Neuronal stem cell (in vitro differentiated cells): ENCODE results near the gene MAGI1.

ENCODE experiments used
- DNase-seq: peaks from one replicate; pipeline ENCODE4 v3.0.0-alpha.2; 2013; ENCODE audit warnings: low spot score
- H2AFZ ChIP-seq: one replicate; pipeline ENCODE4 v1.6.1; 2013; ENCODE audit warnings: mild to moderate bottlenecking, low read length, inconsistent platforms
- H2AK5ac ChIP-seq: 2 replicates; pipeline ENCODE4 v1.6.1; 2013; ENCODE audit warnings: low read depth, mild to moderate bottlenecking, inconsistent platforms, low read length, moderate library complexity, mixed read lengths
- H2BK120ac ChIP-seq: 2 replicates; pipeline ENCODE4 v1.6.1; 2013; ENCODE audit warnings: low read depth, mild to moderate bottlenecking, inconsistent platforms, low read length, moderate library complexity, mixed read lengths
- H2BK12ac ChIP-seq: one replicate; pipeline ENCODE4 v1.6.1; 2013; ENCODE audit warnings: low read length, inconsistent platforms
- H2BK15ac ChIP-seq: 2 replicates; pipeline ENCODE4 v1.6.1; 2013; ENCODE audit warnings: mild to moderate bottlenecking, low read length, inconsistent platforms, mixed read lengths
- H2BK5ac ChIP-seq: one replicate; pipeline ENCODE4 v1.6.1; 2013; ENCODE audit warnings: inconsistent platforms, mild to moderate bottlenecking, low read length, moderate library complexity
- H3K14ac ChIP-seq: one replicate; pipeline ENCODE4 v1.6.1; 2013; ENCODE audit warnings: low read length, inconsistent platforms
- H3K18ac ChIP-seq: 2 replicates; pipeline ENCODE4 v1.6.1; 2013; ENCODE audit warnings: low read length, inconsistent platforms
- H3K23ac ChIP-seq: 2 replicates; pipeline ENCODE4 v1.6.1; 2013; ENCODE audit warnings: low read depth, mild to moderate bottlenecking, mixed read lengths, low read length, inconsistent platforms; ENCODE audit not compliant: poor library complexity
- H3K27ac ChIP-seq: replicated peaks from 3 replicates; pipeline ENCODE4 v1.5.1; 2013; ENCODE audit warnings: low read length, inconsistent platforms
- H3K27me3 ChIP-seq, 3 experiments: 2 replicates each; pipeline ENCODE4 v1.6.1; 2013; ENCODE audit warnings: low read length in 3 of 3, mild to moderate bottlenecking in 2 of 3, inconsistent platforms in 1 of 3, low read depth in 1 of 3, mixed read lengths in 1 of 3, moderate library complexity in 1 of 3; ENCODE audit not compliant: control insufficient read depth in 3 of 3, insufficient read depth in 3 of 3
- H3K36me3 ChIP-seq, 2 donors: replicated peaks in 1 of 2; 2 replicates each; pipeline ENCODE4 v1.6.1; 2013; ENCODE audit warnings: low read length in 2 of 2; ENCODE audit not compliant: control insufficient read depth in 2 of 2, insufficient read depth in 2 of 2
- H3K4ac ChIP-seq: 2 replicates; pipeline ENCODE4 v1.6.1; 2013; ENCODE audit warnings: inconsistent platforms, mild to moderate bottlenecking, low read length, moderate library complexity
- H3K4me1 ChIP-seq, 2 donors: 1 replicate in 1 of 2; 2 replicates in 1 of 2; pipeline ENCODE4 v1.6.1; 2013; ENCODE audit warnings: low read length in 2 of 2, low read depth in 1 of 2; ENCODE audit not compliant: control insufficient read depth in 2 of 2, insufficient read depth in 1 of 2
- H3K4me2 ChIP-seq: one replicate; pipeline ENCODE4 v1.6.1; 2013; ENCODE audit warnings: mild to moderate bottlenecking, low read length, inconsistent platforms; ENCODE audit not compliant: insufficient read depth, poor library complexity, severe bottlenecking
- H3K4me3 ChIP-seq, 2 donors: 2 replicates each; pipeline ENCODE4 v1.5.1; 2013; ENCODE audit warnings: low read length in 2 of 2, mild to moderate bottlenecking in 2 of 2, inconsistent platforms in 1 of 2, moderate library complexity in 1 of 2
- H3K79me1 ChIP-seq: one replicate; pipeline ENCODE4 v1.6.1; 2013; ENCODE audit warnings: low read depth, mild to moderate bottlenecking, inconsistent platforms, low read length, moderate library complexity
- H3K9ac ChIP-seq: one replicate; pipeline ENCODE4 v1.6.1; 2013; ENCODE audit warnings: mild to moderate bottlenecking, low read depth, low read length, inconsistent platforms; ENCODE audit not compliant: poor library complexity
- H3K9me3 ChIP-seq, 2 donors: replicated peaks in 1 of 2; 2 replicates each; pipeline versions ENCODE3 to v1.6.1; 2013; ENCODE audit warnings: low read length in 2 of 2, mild to moderate bottlenecking in 2 of 2, inconsistent platforms in 1 of 2, low read depth in 1 of 2, mixed read lengths in 1 of 2, moderate library complexity in 1 of 2; ENCODE audit not compliant: control insufficient read depth in 2 of 2, insufficient read depth in 1 of 2
- H4K8ac ChIP-seq: one replicate; pipeline ENCODE4 v1.6.1; 2013; ENCODE audit warnings: low read depth, mild to moderate bottlenecking, inconsistent platforms, low read length, moderate library complexity
- H4K91ac ChIP-seq: one replicate; pipeline ENCODE4 v1.6.1; 2013; ENCODE audit warnings: low read length, low read depth, mild to moderate bottlenecking, inconsistent platforms; ENCODE audit not compliant: poor library complexity
- WGBS, 2 donors: extraction: QIAGEN DNeasy Blood & Tissue Kit; methylation state at CpG; one replicate each; pipeline ENCODE4 v1.1.7; 2013; ENCODE audit warnings: missing lambda C conversion rate in 2 of 2, mixed read lengths in 1 of 2; ENCODE audit not compliant: insufficient read length in 2 of 2, insufficient replicate concordance in 1 of 2; ENCODE audit errors: extremely low coverage in 2 of 2; 5-methylcytosine and 5-hydroxymethylcytosine counted together

The MAGI1 gene

GRCh38 chr3:65617209-65617608 lies 421.5 kb downstream of the MAGI1 start:
- no peak overlapping the region for H3K18ac ChIP-seq
- no peak overlapping the region for H3K27ac ChIP-seq
- no peak overlapping the region for H4K8ac ChIP-seq
- H4K91ac ChIP-seq: no peak overlapping the region
- no peak overlapping the region for H3K23ac ChIP-seq
- no peak overlapping the region for H3K4me3 ChIP-seq
- no peaks in the 10 kb centered on the region for H3K36me3 ChIP-seq
- H3K79me1 ChIP-seq: no peaks in the 10 kb centered on the region
- whole genome bisulfite sequencing, 2 donors: no CpG with 5 or more reads among the region's 4 CpGs
- H3K4me1 ChIP-seq: peaks cover 9 to 16% of the 10 kb centered on the region in 2 donors
- H3K4me2 ChIP-seq: no peak overlapping the region
- H2BK120ac ChIP-seq: no peak overlapping the region
- H3K27me3 ChIP-seq: no peaks in the 10 kb centered on the region
- H2AFZ ChIP-seq: no peak overlapping the region
- no peak overlapping the region for H2AK5ac ChIP-seq
- no peaks in the 10 kb centered on the region for H3K9me3 ChIP-seq
- no peak overlapping the region for H2BK12ac ChIP-seq
- DNase-seq: no peak
- H3K9ac ChIP-seq: no peak overlapping the region
- no peak overlapping the region for H3K4ac ChIP-seq
- H2BK5ac ChIP-seq: no peak overlapping the region
- H2BK15ac ChIP-seq: no peak overlapping the region
- H3K14ac ChIP-seq: no peak overlapping the region

GRCh38 chr3:65616563-65616962 lies 422.2 kb downstream of the MAGI1 start:
- Histone ChIP-seq H2BK5ac (no peak overlapping the region), H3K27me3 (no peaks in the 10 kb centered on the region), H3K14ac (no peak overlapping the region), H2BK15ac (no peak overlapping the region), H3K9ac (no peak overlapping the region), H4K8ac (no peak overlapping the region), H2BK12ac (no peak overlapping the region), H2BK120ac (no peak overlapping the region), H3K23ac (no peak overlapping the region), H3K18ac (no peak overlapping the region), H3K4me2 (no peak overlapping the region), H3K36me3 (no peaks in the 10 kb centered on the region), H3K4ac (no peak overlapping the region), H3K9me3 (no peaks in the 10 kb centered on the region), H3K4me1 (peaks cover 9 to 16% of the 10 kb centered on the region in 2 donors), H4K91ac (no peak overlapping the region), H3K4me3 (no peak overlapping the region), H2AFZ (no peak overlapping the region), H2AK5ac (no peak overlapping the region), H3K79me1 (no peaks in the 10 kb centered on the region), H3K27ac (no peak overlapping the region)
- WGBS, 2 donors: no CpG with 5 or more reads among the region's 1 CpG
- no peak for DNase-seq

- Histone ChIP-seq H3K79me1 (no peaks in the 10 kb centered on the region), H2BK120ac (no peak overlapping the region), H3K14ac (no peak overlapping the region), H3K27me3 (no peaks in the 10 kb centered on the region), H2BK12ac (no peak overlapping the region), H3K18ac (no peak overlapping the region), H3K4me3 (no peak overlapping the region), H3K4ac (no peak overlapping the region), H4K8ac (no peak overlapping the region), H3K36me3 (no peaks in the 10 kb centered on the region), H4K91ac (no peak overlapping the region), H3K4me2 (no peak overlapping the region), H2BK15ac (no peak overlapping the region), H2AK5ac (no peak overlapping the region), H3K9me3 (no peaks in the 10 kb centered on the region), H3K27ac (no peak overlapping the region), H3K4me1 (peaks cover 9 to 16% of the 10 kb centered on the region in 2 donors), H2BK5ac (no peak overlapping the region), H2AFZ (no peak overlapping the region), H3K9ac (no peak overlapping the region), H3K23ac (no peak overlapping the region)
- DNase-seq: no peak
- no CpG with 5 or more reads among the region's 4 CpGs for WGBS, 2 donors
These were observed 423.4 kb downstream of the MAGI1 start for GRCh38 chr3:65615329-65615728.

- Histone ChIP-seq H3K18ac (no peak overlapping the region), H3K23ac (no peak overlapping the region), H2AFZ (no peak overlapping the region), H2BK5ac (no peak overlapping the region), H3K4me2 (no peak overlapping the region), H3K9me3 (no peaks in the 10 kb centered on the region), H2AK5ac (no peak overlapping the region), H3K4ac (no peak overlapping the region), H3K79me1 (no peaks in the 10 kb centered on the region), H4K91ac (no peak overlapping the region), H2BK15ac (no peak overlapping the region), H2BK12ac (no peak overlapping the region), H3K36me3 (no peaks in the 10 kb centered on the region), H3K27me3 (no peaks in the 10 kb centered on the region), H2BK120ac (no peak overlapping the region), H3K27ac (no peak overlapping the region), H3K9ac (no peak overlapping the region), H3K4me1 (peaks cover 9% of the 10 kb centered on the region in 2 donors), H3K4me3 (no peak overlapping the region), H3K14ac (no peak overlapping the region), H4K8ac (no peak overlapping the region)
- DNase-seq: no peak
- no CpG with 5 or more reads among the region's 2 CpGs for WGBS, 2 donors
These were observed 424.1 kb downstream of the MAGI1 start for GRCh38 chr3:65614585-65614984.
